Natural killer cell (primary cell): ENCODE data around the gene NDUFAB1. TPM values are rescaled to one million over a fixed set of nuclear protein-coding genes. Genes with fewer than 3 reads are reported as not detected.
"Not testable (repeated sequence)": the region's sequence is repeated elsewhere in the genome, so short reads cannot be mapped to it uniquely, and the experiment has no call there.

Experiments used
- ATAC-seq, 3 donors: fragments of 150-1000 bp in 2 of 3; fragments of 200-7000 bp in 1 of 3; cut with Tn5 transposase; 1 replicate in 1 of 3; 2 replicates in 2 of 3; pipeline ENCODE4 v1.10.0; 2021; ENCODE audit warnings: mild to moderate bottlenecking in 2 of 3, moderate library complexity in 2 of 3
- DNase-seq, 2 donors: peaks; one replicate each; pipeline versions ENCODE4 v3.0.0 to v3.0.0-alpha.2; 2013 to 2021; ENCODE audit warnings: mixed read lengths in 1 of 2
- H3K27ac ChIP-seq: one replicate; pipeline ENCODE4 v1.5.1; 2013; ENCODE audit warnings: mild to moderate bottlenecking, low read length
- H3K27me3 ChIP-seq: one replicate; pipeline ENCODE4 v1.6.1; 2013; ENCODE audit warnings: low read length; ENCODE audit not compliant: control insufficient read depth, insufficient read depth
- H3K36me3 ChIP-seq: one replicate; pipeline ENCODE4 v1.6.1; 2013; ENCODE audit warnings: low read length; ENCODE audit not compliant: control insufficient read depth, insufficient read depth
- H3K4me1 ChIP-seq: one replicate; pipeline ENCODE4 v1.6.1; 2013; ENCODE audit warnings: low read length; ENCODE audit not compliant: control insufficient read depth, insufficient read depth
- H3K4me3 ChIP-seq: one replicate; pipeline ENCODE4 v1.5.1; 2013; ENCODE audit warnings: low read length
- H3K9me3 ChIP-seq: one replicate; pipeline ENCODE4 v1.6.1; 2013; ENCODE audit warnings: low read length; ENCODE audit not compliant: control insufficient read depth, insufficient read depth
- H3K27ac Mint-ChIP-seq, 2 donors: one replicate each; pipeline ENCODE4 v1.8.0; 2022; ENCODE audit warnings: mild to moderate bottlenecking in 2 of 2, mixed read lengths in 2 of 2, moderate library complexity in 1 of 2
- H3K27me3 Mint-ChIP-seq, 2 donors: one replicate each; pipeline ENCODE4 v1.8.0; 2022; ENCODE audit warnings: low read depth in 2 of 2, mixed read lengths in 2 of 2
- H3K36me3 Mint-ChIP-seq: one replicate; pipeline ENCODE4 v1.8.0; 2022; ENCODE audit warnings: mixed read lengths
- H3K4me1 Mint-ChIP-seq, 2 donors: one replicate each; pipeline ENCODE4 v1.8.0; 2022; ENCODE audit warnings: mixed read lengths in 2 of 2
- H3K4me3 Mint-ChIP-seq: one replicate; pipeline ENCODE4 v1.8.0; 2022; ENCODE audit warnings: mild to moderate bottlenecking, moderate library complexity, mixed read lengths
- H3K9me3 Mint-ChIP-seq, 2 donors: one replicate each; pipeline ENCODE4 v1.8.0; 2022; ENCODE audit warnings: mixed read lengths in 2 of 2
- WGBS: methylation state at CpG from one replicate; pipeline ENCODE4 v1.1.7; 2013; ENCODE audit warnings: missing lambda C conversion rate; ENCODE audit not compliant: insufficient coverage; 5-methylcytosine and 5-hydroxymethylcytosine counted together
- intact Hi-C: fragments of 100-400 bp; cut with micrococcal nuclease; formaldehyde crosslinking; loops from one replicate; pipeline ENCODE4 v1.14.2; 2022
- total RNA-seq, 4 donors: library from RNA; stranded (reverse); fragments of 120-200 nt in 1 of 4; gene quantifications; one replicate each; pipeline versions ENCODE4 v1.2.3 to v1.2.4, GENCODE V29; 2013 to 2022
- TF ChIP-seq, protein P1 (sequence below): fragments of 200-600 bp; IDR thresholded peaks from one replicate; pipeline ENCODE4 v1.8.0; 2022; ENCODE audit warnings: antibody characterized with exemption

The NDUFAB1 gene
- total RNA-seq, 3 donors from 2014 or later (not counting 1 experiment from before 2014, with no cell fraction given): 27.3 to 30.5 (median 28.3) TPM

DNA sequence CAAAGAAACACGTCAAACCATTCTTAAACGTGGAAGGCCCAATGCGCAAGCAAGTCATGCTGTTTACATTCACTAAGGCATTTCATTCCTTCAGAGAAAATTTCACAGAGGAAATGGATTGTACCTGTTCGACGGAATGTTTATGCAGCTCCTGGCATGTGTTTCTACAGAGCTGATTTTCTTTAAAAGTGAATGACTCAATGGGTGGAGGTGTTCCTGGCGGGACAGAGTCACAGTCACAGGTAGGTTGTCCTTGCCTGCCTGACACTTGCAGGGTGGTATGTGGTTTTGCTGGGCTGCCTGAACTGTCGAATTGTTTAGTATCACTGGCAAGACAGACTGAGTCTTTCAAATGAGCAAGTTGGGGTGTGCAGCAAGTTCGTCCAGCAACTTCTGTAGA, 33.4 kb upstream of the NDUFAB1 start:
- no peak for ATAC-seq
- no peak overlapping the region for H3K27ac Mint-ChIP-seq
- H3K4me3 Mint-ChIP-seq: no peak overlapping the region
- Histone ChIP-seq H3K27me3 (no peaks in the 10 kb centered on the region), H3K4me1 (no peaks in the 10 kb centered on the region), H3K27ac (no peak overlapping the region), H3K9me3 (no peaks in the 10 kb centered on the region), H3K4me3 (no peak overlapping the region), H3K36me3 (peaks cover 38% of the 10 kb centered on the region)
- H3K4me1 Mint-ChIP-seq: peaks cover 0 to 9% of the 10 kb centered on the region in 2 donors
- intact Hi-C loops: no loop called here
- TF ChIP-seq, protein P1, sequence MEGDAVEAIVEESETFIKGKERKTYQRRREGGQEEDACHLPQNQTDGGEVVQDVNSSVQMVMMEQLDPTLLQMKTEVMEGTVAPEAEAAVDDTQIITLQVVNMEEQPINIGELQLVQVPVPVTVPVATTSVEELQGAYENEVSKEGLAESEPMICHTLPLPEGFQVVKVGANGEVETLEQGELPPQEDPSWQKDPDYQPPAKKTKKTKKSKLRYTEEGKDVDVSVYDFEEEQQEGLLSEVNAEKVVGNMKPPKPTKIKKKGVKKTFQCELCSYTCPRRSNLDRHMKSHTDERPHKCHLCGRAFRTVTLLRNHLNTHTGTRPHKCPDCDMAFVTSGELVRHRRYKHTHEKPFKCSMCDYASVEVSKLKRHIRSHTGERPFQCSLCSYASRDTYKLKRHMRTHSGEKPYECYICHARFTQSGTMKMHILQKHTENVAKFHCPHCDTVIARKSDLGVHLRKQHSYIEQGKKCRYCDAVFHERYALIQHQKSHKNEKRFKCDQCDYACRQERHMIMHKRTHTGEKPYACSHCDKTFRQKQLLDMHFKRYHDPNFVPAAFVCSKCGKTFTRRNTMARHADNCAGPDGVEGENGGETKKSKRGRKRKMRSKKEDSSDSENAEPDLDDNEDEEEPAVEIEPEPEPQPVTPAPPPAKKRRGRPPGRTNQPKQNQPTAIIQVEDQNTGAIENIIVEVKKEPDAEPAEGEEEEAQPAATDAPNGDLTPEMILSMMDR: no peak
- peaks cover 8% of the 10 kb centered on the region for H3K36me3 Mint-ChIP-seq
- WGBS: 94% methylated on average over 8 of the region's 8 CpGs
- H3K27me3 Mint-ChIP-seq: no peaks in the 10 kb centered on the region
- DNase-seq: no peak
- H3K9me3 Mint-ChIP-seq: no peaks in the 10 kb centered on the region

DNA sequence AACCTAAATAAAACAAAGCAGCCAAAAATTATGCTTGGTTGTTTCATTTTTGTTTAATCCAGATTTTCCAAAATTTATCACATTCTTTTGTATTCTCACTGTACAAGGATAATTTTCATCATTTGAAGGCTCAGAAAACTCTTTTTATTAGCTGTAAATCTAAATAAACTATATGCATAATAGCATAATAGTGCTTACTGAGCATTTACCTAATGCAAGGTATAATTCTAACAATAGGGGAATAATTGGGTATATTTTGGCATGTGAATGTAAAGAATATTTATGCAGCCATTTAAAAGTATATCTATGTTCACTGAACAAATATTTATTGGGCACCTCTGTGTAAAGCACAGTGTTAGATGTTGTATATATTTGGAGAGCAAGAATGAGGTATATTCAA, 28.0 kb upstream of the NDUFAB1 start:
- no peak for DNase-seq
- Histone ChIP-seq H3K9me3 (no peaks in the 10 kb centered on the region), H3K4me3 (no peak overlapping the region), H3K27me3 (no peaks in the 10 kb centered on the region), H3K27ac (no peak overlapping the region), H3K4me1 (no peaks in the 10 kb centered on the region), H3K36me3 (peaks cover 57% of the 10 kb centered on the region)
- Mint-ChIP-seq H3K27me3 (no peaks in the 10 kb centered on the region), H3K4me3 (no peak overlapping the region), H3K4me1 (no peaks in the 10 kb centered on the region), H3K36me3 (peaks cover 20% of the 10 kb centered on the region), H3K9me3 (no peaks in the 10 kb centered on the region), H3K27ac (no peak overlapping the region)
- no peak for ATAC-seq
- TF ChIP-seq, protein P1: no peak
- intact Hi-C loops: no loop called here

DNA sequence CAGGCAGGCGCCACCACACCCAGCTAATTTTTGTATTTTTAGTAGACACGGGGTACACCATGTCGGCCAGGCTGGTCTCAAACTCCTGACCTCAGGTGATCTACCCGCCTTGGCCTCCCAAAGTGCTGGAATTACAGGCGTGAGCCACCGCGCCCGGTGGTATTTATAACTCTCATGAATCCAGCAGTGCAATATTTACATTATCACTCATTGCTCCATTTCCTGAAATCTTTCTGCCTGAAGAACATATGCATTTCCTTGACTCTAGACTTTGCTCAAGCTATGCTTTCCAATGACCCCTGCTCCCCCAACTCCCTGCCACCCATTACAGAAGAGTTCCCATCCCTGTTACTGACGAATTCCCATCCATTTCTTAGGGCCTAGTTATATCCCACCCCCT, 19.7 kb upstream of the NDUFAB1 start:
- intact Hi-C loops: no loop called here

GRCh38 chr16:23611936-23612335, 15.8 kb upstream of the NDUFAB1 start:
- H3K36me3 Mint-ChIP-seq: no peaks in the 10 kb centered on the region
- Histone ChIP-seq H3K4me3 (no peak overlapping the region), H3K27ac (no peak overlapping the region), H3K27me3 (no peaks in the 10 kb centered on the region), H3K9me3 (no peaks in the 10 kb centered on the region), H3K36me3 (peaks cover 5% of the 10 kb centered on the region), H3K4me1 (no peaks in the 10 kb centered on the region)
- H3K4me1 Mint-ChIP-seq: no peaks in the 10 kb centered on the region
- H3K27ac Mint-ChIP-seq: no peak overlapping the region
- TF ChIP-seq, protein P1: no peak
- no peaks in the 10 kb centered on the region for H3K9me3 Mint-ChIP-seq
- no peak for DNase-seq
- no peaks in the 10 kb centered on the region for H3K27me3 Mint-ChIP-seq
- 100% methylated on average over 3 of the region's 3 CpGs for WGBS
- intact Hi-C loops: no loop called here
- H3K4me3 Mint-ChIP-seq: no peak overlapping the region
- no peak for ATAC-seq

More for the DNA sequence above, 19.7 kb upstream of the NDUFAB1 start:
- Histone ChIP-seq H3K27me3 (no peaks in the 10 kb centered on the region), H3K4me3 (no peak overlapping the region), H3K36me3 (peaks cover 25% of the 10 kb centered on the region), H3K4me1 (no peaks in the 10 kb centered on the region), H3K27ac (no peak overlapping the region), H3K9me3 (no peaks in the 10 kb centered on the region)
- H3K27me3 Mint-ChIP-seq: no peaks in the 10 kb centered on the region
- peaks cover 5% of the 10 kb centered on the region for H3K36me3 Mint-ChIP-seq
- no peaks in the 10 kb centered on the region for H3K4me1 Mint-ChIP-seq
- no peak overlapping the region for H3K27ac Mint-ChIP-seq
- ATAC-seq (no peak), DNase-seq (no peak)
- TF ChIP-seq, protein P1: no peak
- H3K4me3 Mint-ChIP-seq: no peak overlapping the region
- 97% methylated on average over 9 of the region's 9 CpGs for WGBS
- H3K9me3 Mint-ChIP-seq: no peaks in the 10 kb centered on the region

DNA sequence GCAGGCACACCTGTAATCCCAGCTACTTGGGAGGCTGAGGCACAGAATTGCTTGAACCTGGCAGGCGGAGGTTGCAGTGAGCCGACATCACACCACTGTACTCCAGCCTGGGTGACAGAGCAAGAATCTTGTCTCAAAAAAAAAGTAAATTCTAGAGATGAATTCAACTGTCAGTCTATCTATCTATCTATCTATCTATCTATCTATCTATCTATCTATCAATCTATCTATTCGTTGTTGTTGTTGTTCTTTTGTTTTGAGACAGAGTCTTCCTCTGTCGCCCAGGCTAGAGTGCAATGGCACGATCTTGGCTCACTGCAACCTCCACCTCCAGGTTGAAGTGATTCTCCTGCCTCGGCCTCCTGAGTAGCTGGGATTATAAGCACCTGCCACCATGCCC, 14.8 kb upstream of the NDUFAB1 start:
- ATAC-seq, H3K27ac Mint-ChIP-seq, H3K9me3 Mint-ChIP-seq, H3K4me3 ChIP-seq, H3K27me3 ChIP-seq, H3K4me3 Mint-ChIP-seq, H3K36me3 Mint-ChIP-seq, DNase-seq, H3K27me3 Mint-ChIP-seq, H3K4me1 ChIP-seq, H3K4me1 Mint-ChIP-seq, H3K9me3 ChIP-seq, H3K36me3 ChIP-seq, H3K27ac ChIP-seq, intact Hi-C loops: not testable (repeated sequence)
- WGBS: 100% methylated on average over 6 of the region's 6 CpGs
